Loucy (cell line): ENCODE data around the gene HS3ST5.

Source experiments
- H2AFZ ChIP-seq: fragments of 200-600 bp; sonication (generic); 2 replicates; pipeline ENCODE4 v1.6.0; 2016; ENCODE audit warnings: antibody characterized with exemption, mild to moderate bottlenecking, low read length, moderate library complexity
- H3F3A ChIP-seq: fragments of 200-600 bp; 2 replicates; pipeline ENCODE4 v1.6.0; 2016; ENCODE audit warnings: antibody characterized with exemption, low read depth, mild to moderate bottlenecking
- H3K27me3 ChIP-seq: fragments of 200-600 bp; sonication (generic); 2 replicates; pipeline ENCODE4 v1.6.1; 2014; ENCODE audit warnings: low read length, mild to moderate bottlenecking; ENCODE audit not compliant: insufficient read depth, poor library complexity, severe bottlenecking
- H3K36me3 ChIP-seq: fragments of 200-600 bp; sonication (generic); 2 replicates; pipeline ENCODE4 v1.6.1; 2016; ENCODE audit warnings: low read length; ENCODE audit not compliant: insufficient read depth
- H3K4me1 ChIP-seq: fragments of 200-600 bp; sonication (generic); 2 replicates; pipeline ENCODE4 v1.5.1; 2014; ENCODE audit warnings: low read length, mild to moderate bottlenecking; ENCODE audit not compliant: insufficient read depth, poor library complexity, severe bottlenecking
- H3K4me2 ChIP-seq: fragments of 200-600 bp; sonication (generic); 2 replicates; pipeline ENCODE4 v1.6.0; 2014; ENCODE audit warnings: antibody characterized with exemption, low read length, low read depth, mild to moderate bottlenecking; ENCODE audit not compliant: poor library complexity, severe bottlenecking
- H3K4me3 ChIP-seq: fragments of 200-600 bp; sonication (generic); 2 replicates; pipeline ENCODE4 v1.5.1; 2014; ENCODE audit warnings: low read length, mild to moderate bottlenecking, mixed read lengths; ENCODE audit not compliant: poor library complexity, severe bottlenecking
- H3K79me2 ChIP-seq: fragments of 200-600 bp; sonication (generic); 2 replicates; pipeline ENCODE4 v1.6.1; 2014; ENCODE audit warnings: low read length; ENCODE audit not compliant: insufficient read depth
- H3K9ac ChIP-seq: fragments of 200-600 bp; sonication (generic); 2 replicates; pipeline ENCODE4 v1.6.0; 2014; ENCODE audit warnings: mild to moderate bottlenecking, low read depth, low read length, moderate library complexity; ENCODE audit not compliant: poor library complexity, severe bottlenecking
- H3K9me2 ChIP-seq: fragments of 200-600 bp; sonication (generic); replicated peaks from 2 replicates; pipeline ENCODE4 v1.6.1; 2016; ENCODE audit warnings: low read depth, low read length, mixed read lengths
- H3K9me3 ChIP-seq: fragments of 200-600 bp; sonication (generic); 2 replicates; pipeline ENCODE4 v1.6.1; 2014; ENCODE audit warnings: mild to moderate bottlenecking, antibody characterized with exemption, low read length, low read depth; ENCODE audit not compliant: insufficient read depth
- H4K20me1 ChIP-seq: fragments of 200-600 bp; sonication (generic); 2 replicates; pipeline ENCODE4 v1.6.0; 2014; ENCODE audit warnings: antibody characterized with exemption, low read length, mild to moderate bottlenecking; ENCODE audit not compliant: insufficient read depth, poor library complexity, severe bottlenecking
- CTCF ChIP-seq: fragments of 200-600 bp; sonication (generic); conservative IDR thresholded peaks from 2 replicates; pipeline ENCODE4 v1.5.1; 2014; ENCODE audit warnings: mild to moderate bottlenecking, antibody characterized with exemption, low read length
- EZH2phosphoT487 ChIP-seq: fragments of 200-600 bp; IDR thresholded peaks from 2 replicates; pipeline ENCODE4 v1.6.1; 2018; ENCODE audit warnings: antibody characterized with exemption, mild to moderate bottlenecking, moderate library complexity, borderline replicate concordance

Gene HS3ST5

GRCh38 chr6:114276783-114277182, 66.0 kb downstream of the HS3ST5 start:
- Histone ChIP-seq H3K4me2 (no peak overlapping the region), H4K20me1 (no peaks in the 10 kb centered on the region), H3K4me3 (no peak overlapping the region), H3K36me3 (no peaks in the 10 kb centered on the region), H3K9me2 (no peaks in the 10 kb centered on the region), H3K9ac (no peak overlapping the region), H3K4me1 (no peaks in the 10 kb centered on the region), H3K9me3 (no peaks in the 10 kb centered on the region), H3K79me2 (no peaks in the 10 kb centered on the region), H3F3A (no peaks in the 10 kb centered on the region), H2AFZ (no peak overlapping the region), H3K27me3 (no peaks in the 10 kb centered on the region)
- no peak for TF ChIP-seq CTCF
- TF ChIP-seq EZH2phosphoT487 = no peak

GRCh38 chr6:114274836-114275235, 68.0 kb downstream of the HS3ST5 start:
- no peak overlapping the region for H2AFZ ChIP-seq
- no peak overlapping the region for H3K9ac ChIP-seq
- H3K9me3 ChIP-seq = no peaks in the 10 kb centered on the region
- no peak overlapping the region for H3K4me2 ChIP-seq
- H3K79me2 ChIP-seq = no peaks in the 10 kb centered on the region
- H3K9me2 ChIP-seq = no peaks in the 10 kb centered on the region
- no peak overlapping the region for H3K4me3 ChIP-seq
- no peaks in the 10 kb centered on the region for H4K20me1 ChIP-seq
- H3F3A ChIP-seq = no peaks in the 10 kb centered on the region
- H3K27me3 ChIP-seq = no peaks in the 10 kb centered on the region
- no peaks in the 10 kb centered on the region for H3K4me1 ChIP-seq
- no peak for TF ChIP-seq EZH2phosphoT487
- no peak for TF ChIP-seq CTCF
- no peaks in the 10 kb centered on the region for H3K36me3 ChIP-seq

GRCh38 chr6:114272582-114272981, 70.2 kb downstream of the HS3ST5 start:
- Histone ChIP-seq H3K9ac (no peak overlapping the region), H3K79me2 (no peaks in the 10 kb centered on the region), H4K20me1 (no peaks in the 10 kb centered on the region), H3K4me2 (no peak overlapping the region), H2AFZ (no peak overlapping the region), H3K9me3 (no peaks in the 10 kb centered on the region), H3K4me3 (no peak overlapping the region), H3K27me3 (no peaks in the 10 kb centered on the region), H3K4me1 (no peaks in the 10 kb centered on the region), H3K36me3 (no peaks in the 10 kb centered on the region), H3F3A (no peaks in the 10 kb centered on the region), H3K9me2 (no peaks in the 10 kb centered on the region)
- TF ChIP-seq EZH2phosphoT487 (no peak), CTCF (no peak)
